ENCODE results near the gene CACNA1A. TPM values are rescaled to one million over a fixed set of nuclear protein-coding genes. Genes with fewer than 3 reads are reported as not detected.
A peak's percentile ranks its signal among the peaks of the same experiment; 100 is the strongest.

Gene CACNA1A
- total and polyA plus RNA-seq, 2 of the 13 experiments (the other 11 are each of a cell fraction or from before 2014, with no cell fraction given): not detected

- TF ChIP-seq MYPOP (CRISPR knock-in tag; IDR thresholded peaks at IDR 0.05) (no peak), NRL (CRISPR knock-in tag; IDR thresholded peaks at IDR 0.05; ENCODE audit: borderline replicate concordance) (peak; percentile 39; the same call in 1 of the 2 replicates), ZNF670 (CRISPR knock-in tag; IDR thresholded peaks at IDR 0.05; ENCODE audit: borderline replicate concordance) (no peak; the same call in 1 of the 2 replicates), ZEB1 (IDR thresholded peaks at IDR 0.05; ENCODE audit: insufficient replicate concordance, low read depth) (no peak), ZNF407 (CRISPR knock-in tag; IDR thresholded peaks at IDR 0.05; ENCODE audit: not compliant biosample characterization) (no peak), ZSCAN12 (CRISPR knock-in tag; IDR thresholded peaks at IDR 0.05) (no peak), POLR2A (IDR thresholded peaks at IDR 0.05; ENCODE audit: insufficient read depth in 1 of 2, low read depth in 2 of 2, low read length in 2 of 2) (peak; percentile 76 to 82), ZNF530 (CRISPR knock-in tag; IDR thresholded peaks at IDR 0.05; ENCODE audit: low read depth) (no peak), ZNF777 (CRISPR knock-in tag; IDR thresholded peaks at IDR 0.05) (peak; percentile 88), ADNP (CRISPR knock-in tag; IDR thresholded peaks at IDR 0.05) (peak; percentile 76; the same call in 1 of the 2 replicates), ATM (IDR thresholded peaks at IDR 0.05; ENCODE audit: borderline replicate concordance) (no peak), MLLT10 (CRISPR knock-in tag; IDR thresholded peaks at IDR 0.05) (no peak), NCOA5 (CRISPR knock-in tag; IDR thresholded peaks at IDR 0.05) (no peak), HMG20A (CRISPR knock-in tag; IDR thresholded peaks at IDR 0.05; ENCODE audit: borderline replicate concordance) (no peak), DPF2 (CRISPR knock-in tag; IDR thresholded peaks at IDR 0.05; ENCODE audit: borderline replicate concordance, low read depth) (peak; percentile 33; the same call in 1 of the 2 replicates), TRIM24 (CRISPR knock-in tag; IDR thresholded peaks at IDR 0.05) (no peak), GATA4 (IDR thresholded peaks at IDR 0.05; ENCODE audit: borderline replicate concordance, low read depth) (no peak), ZMYM2 (CRISPR knock-in tag; IDR thresholded peaks at IDR 0.05) (peak; percentile 99), ATF6 (CRISPR knock-in tag; conservative IDR thresholded peaks at IDR 0.05) (no peak)
Observed at GRCh38 chr19:13162724-13163608, 343.3 kb downstream of the CACNA1A start (continued).

Measured in HepG2 (cell line).